Globus pallidus (tissue), 1 donor: ENCODE data around the gene FYN.
A peak's percentile ranks its signal among the peaks of the same experiment; 100 is the strongest.

Experiments
- DNase-seq: peaks from one replicate; pipeline ENCODE4 v3.0.0-alpha.2; 2015; ENCODE audit warnings: low spot score

The FYN gene

GRCh38 chr6:111625461-111626391 lies 247.5 kb downstream of the FYN start:
- DNase-seq: peak; percentile 74

GRCh38 chr6:111625099-111625416 lies 248.2 kb downstream of the FYN start:
- DNase-seq: no peak

- no peak for DNase-seq
Observed at GRCh38 chr6:111624401-111625098, 248.7 kb downstream of the FYN start.

GRCh38 chr6:111623046-111623718 lies 250.1 kb downstream of the FYN start:
- no peak for DNase-seq

GRCh38 chr6:111620169-111620568 lies 253.1 kb downstream of the FYN start:
- DNase-seq: no peak

GRCh38 chr6:111618407-111618806 lies 254.8 kb downstream of the FYN start:
- DNase-seq: no peak

- no peak for DNase-seq
Observed at GRCh38 chr6:111617149-111617548, 256.1 kb downstream of the FYN start.

- DNase-seq: no peak
Observed at GRCh38 chr6:111615916-111616612, 257.2 kb downstream of the FYN start.

GRCh38 chr6:111614833-111615582 lies 258.2 kb downstream of the FYN start:
- no peak for DNase-seq

- DNase-seq: no peak
Observed at GRCh38 chr6:111612379-111612778, 260.9 kb downstream of the FYN start.

- DNase-seq: no peak
Observed at GRCh38 chr6:111610548-111611172, 262.6 kb downstream of the FYN start.
